MM.1S (cell line): ENCODE results near the gene DCDC2C.

Source experiments
- EZH2 ChIP-seq: fragments of 300-600 bp; sonication (generic); optimal IDR thresholded peaks from 2 replicates; pipeline ENCODE3; 2017; ENCODE audit warnings: low read depth, mild to moderate bottlenecking, antibody characterized with exemption, low read length, mixed read lengths
- EZH2phosphoT487 ChIP-seq: fragments of 300-600 bp; sonication (generic); IDR thresholded peaks from 2 replicates; pipeline ENCODE4 v1.6.1; 2018; ENCODE audit warnings: antibody characterized with exemption, low read length
- TF ChIP-seq, protein P1 (sequence below): fragments of 300-600 bp; sonication (generic); IDR thresholded peaks from 2 replicates; pipeline ENCODE4 v1.5.1; 2016; ENCODE audit warnings: antibody characterized with exemption, low read length, mixed read lengths

DNA sequence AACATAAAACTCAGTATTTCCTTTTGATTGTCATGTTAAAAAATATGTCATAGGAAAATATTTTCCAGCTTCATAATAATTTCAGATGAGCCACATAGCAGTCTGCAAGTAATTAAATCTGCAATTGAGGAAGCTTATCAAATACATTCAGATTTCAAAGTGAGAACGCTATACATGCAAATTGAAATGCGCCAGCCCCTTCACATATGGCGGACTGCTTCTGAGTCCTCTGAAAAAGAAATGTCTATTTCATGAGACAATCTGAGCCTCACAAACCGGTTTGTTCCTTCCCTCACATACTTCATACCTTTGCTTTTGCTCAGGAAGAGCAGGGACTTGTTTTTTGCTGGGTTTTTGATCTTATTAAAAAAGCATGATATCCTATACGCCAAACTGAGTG, 2.3 kb upstream of the DCDC2C start:
- TF ChIP-seq, protein P1, sequence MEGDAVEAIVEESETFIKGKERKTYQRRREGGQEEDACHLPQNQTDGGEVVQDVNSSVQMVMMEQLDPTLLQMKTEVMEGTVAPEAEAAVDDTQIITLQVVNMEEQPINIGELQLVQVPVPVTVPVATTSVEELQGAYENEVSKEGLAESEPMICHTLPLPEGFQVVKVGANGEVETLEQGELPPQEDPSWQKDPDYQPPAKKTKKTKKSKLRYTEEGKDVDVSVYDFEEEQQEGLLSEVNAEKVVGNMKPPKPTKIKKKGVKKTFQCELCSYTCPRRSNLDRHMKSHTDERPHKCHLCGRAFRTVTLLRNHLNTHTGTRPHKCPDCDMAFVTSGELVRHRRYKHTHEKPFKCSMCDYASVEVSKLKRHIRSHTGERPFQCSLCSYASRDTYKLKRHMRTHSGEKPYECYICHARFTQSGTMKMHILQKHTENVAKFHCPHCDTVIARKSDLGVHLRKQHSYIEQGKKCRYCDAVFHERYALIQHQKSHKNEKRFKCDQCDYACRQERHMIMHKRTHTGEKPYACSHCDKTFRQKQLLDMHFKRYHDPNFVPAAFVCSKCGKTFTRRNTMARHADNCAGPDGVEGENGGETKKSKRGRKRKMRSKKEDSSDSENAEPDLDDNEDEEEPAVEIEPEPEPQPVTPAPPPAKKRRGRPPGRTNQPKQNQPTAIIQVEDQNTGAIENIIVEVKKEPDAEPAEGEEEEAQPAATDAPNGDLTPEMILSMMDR: no peak
- TF ChIP-seq EZH2phosphoT487 (no peak), EZH2 (no peak)
